Measurements from ENCODE around the gene LILRA1.
"Not testable (repeated sequence)": the region's sequence is repeated elsewhere in the genome, so short reads cannot be mapped to it uniquely, and the experiment has no call there.

LILRA1 gene

DNA sequence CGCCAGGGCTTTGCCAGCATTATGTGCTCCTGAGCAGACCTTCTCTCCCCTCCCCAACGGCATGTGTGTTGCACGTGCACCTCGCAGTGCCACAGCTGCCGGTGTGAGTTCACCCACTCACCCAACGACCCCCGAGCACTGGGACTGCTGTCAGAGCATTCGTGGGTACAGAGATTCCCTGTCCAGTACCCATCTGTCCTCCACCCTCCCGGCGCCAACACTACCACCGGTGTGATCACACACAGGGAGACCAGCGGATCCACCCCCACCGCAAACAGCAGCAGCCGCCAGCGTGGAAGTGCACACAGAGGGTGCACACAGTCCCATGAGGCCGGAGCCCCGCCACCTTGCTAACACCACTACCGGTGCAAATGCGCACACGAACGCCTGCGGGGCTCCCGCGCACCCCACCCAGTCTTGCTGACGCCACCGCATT is 15.9 kb downstream of the LILRA1 start:
- no peaks in the 10 kb centered on the region for H3K9me3 ChIP-seq (ENCODE audit: control insufficient read depth, insufficient read depth, low read length)
- H3K9ac ChIP-seq (ENCODE audit: low read depth, low read length), result no peak overlapping the region
- no peaks in the 10 kb centered on the region for H3K4me1 ChIP-seq (ENCODE audit: control insufficient read depth, insufficient read depth, low read length)
- no peak overlapping the region for H3K4me3 ChIP-seq (ENCODE audit: low read depth, low read length)
- H3K36me3 ChIP-seq (ENCODE audit: control insufficient read depth, insufficient read depth, low read length), result no peaks in the 10 kb centered on the region
- no peaks in the 10 kb centered on the region for H3K27me3 ChIP-seq (ENCODE audit: control insufficient read depth, insufficient read depth, low read length)

DNA sequence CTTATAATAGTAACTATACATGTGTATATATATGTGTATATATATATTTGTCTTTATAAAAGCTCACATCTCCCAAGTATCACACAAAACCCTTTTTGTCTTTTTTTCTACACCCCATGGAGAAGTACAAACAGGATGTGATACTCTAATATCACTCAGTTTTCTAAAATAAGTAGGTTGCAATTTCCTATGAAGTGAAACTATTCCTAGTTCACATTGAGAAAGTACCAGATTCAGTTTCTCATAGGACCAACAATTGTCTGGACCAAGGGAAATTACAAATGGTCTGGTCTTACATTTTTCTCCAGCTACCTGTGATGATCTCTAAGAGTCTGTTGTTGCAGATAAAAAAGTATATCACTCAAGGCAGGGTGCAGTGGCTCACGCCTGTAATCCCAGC is 19.0 kb downstream of the LILRA1 start:
- Histone ChIP-seq H3K9me3 (ENCODE audit: control insufficient read depth, insufficient read depth, low read length) (no peaks in the 10 kb centered on the region), H3K27me3 (ENCODE audit: control insufficient read depth, insufficient read depth, low read length) (no peaks in the 10 kb centered on the region), H3K4me3 (ENCODE audit: low read depth, low read length) (no peak overlapping the region), H3K4me1 (ENCODE audit: control insufficient read depth, insufficient read depth, low read length) (no peaks in the 10 kb centered on the region), H3K9ac (ENCODE audit: low read depth, low read length) (no peak overlapping the region), H3K36me3 (ENCODE audit: control insufficient read depth, insufficient read depth, low read length) (no peaks in the 10 kb centered on the region)

DNA sequence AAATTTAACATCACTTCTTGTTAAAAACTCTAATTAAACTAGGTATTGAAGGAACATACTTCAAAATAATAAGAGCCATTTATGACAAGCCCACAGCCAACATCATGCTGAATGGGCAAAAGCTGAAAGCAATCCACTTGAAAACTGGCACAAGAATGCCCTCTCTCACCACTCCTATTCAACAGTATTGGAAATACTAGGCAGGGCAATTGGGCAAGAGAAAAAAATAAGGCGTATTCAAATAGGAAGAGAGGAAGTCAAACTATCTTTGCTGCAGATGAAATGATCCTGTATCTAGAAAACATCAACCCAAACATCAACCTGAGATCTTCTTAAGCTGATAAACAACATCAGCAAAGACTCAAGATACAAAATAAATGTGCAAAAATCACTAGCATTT is 21.3 kb downstream of the LILRA1 start:
- no peak overlapping the region for H3K9ac ChIP-seq (ENCODE audit: low read depth, low read length)

GRCh38 chr19:54616057-54616456 is 22.6 kb downstream of the LILRA1 start:
- Histone ChIP-seq H3K27me3 (ENCODE audit: control insufficient read depth, insufficient read depth, low read length) (no peaks in the 10 kb centered on the region), H3K36me3 (ENCODE audit: control insufficient read depth, insufficient read depth, low read length) (no peaks in the 10 kb centered on the region), H3K9ac (ENCODE audit: low read depth, low read length) (no peak overlapping the region), H3K4me3 (ENCODE audit: low read depth, low read length) (no peak overlapping the region), H3K4me1 (ENCODE audit: control insufficient read depth, insufficient read depth, low read length) (no peaks in the 10 kb centered on the region), H3K9me3 (ENCODE audit: control insufficient read depth, insufficient read depth, low read length) (no peaks in the 10 kb centered on the region)

More for the DNA sequence above, 21.3 kb downstream of the LILRA1 start:
- Histone ChIP-seq H3K36me3 (ENCODE audit: control insufficient read depth, insufficient read depth, low read length) (no peaks in the 10 kb centered on the region), H3K4me3 (ENCODE audit: low read depth, low read length) (no peak overlapping the region), H3K27me3 (ENCODE audit: control insufficient read depth, insufficient read depth, low read length) (no peaks in the 10 kb centered on the region), H3K9me3 (ENCODE audit: control insufficient read depth, insufficient read depth, low read length) (no peaks in the 10 kb centered on the region), H3K4me1 (ENCODE audit: control insufficient read depth, insufficient read depth, low read length) (no peaks in the 10 kb centered on the region)

- H3K36me3 ChIP-seq (ENCODE audit: control insufficient read depth, insufficient read depth, low read length), result no peaks in the 10 kb centered on the region
- H3K27me3 ChIP-seq (ENCODE audit: control insufficient read depth, insufficient read depth, low read length), result no peaks in the 10 kb centered on the region
- no peaks in the 10 kb centered on the region for H3K4me1 ChIP-seq (ENCODE audit: control insufficient read depth, insufficient read depth, low read length)
- H3K9ac ChIP-seq (ENCODE audit: low read depth, low read length), result no peak overlapping the region
- no peak overlapping the region for H3K4me3 ChIP-seq (ENCODE audit: low read depth, low read length)
- H3K9me3 ChIP-seq (ENCODE audit: control insufficient read depth, insufficient read depth, low read length), result no peaks in the 10 kb centered on the region
Observed at GRCh38 chr19:54616821-54617560, 23.6 kb downstream of the LILRA1 start.

GRCh38 chr19:54620464-54620863 is 27.0 kb downstream of the LILRA1 start:
- no peaks in the 10 kb centered on the region for H3K9me3 ChIP-seq (ENCODE audit: control insufficient read depth, insufficient read depth, low read length)

DNA sequence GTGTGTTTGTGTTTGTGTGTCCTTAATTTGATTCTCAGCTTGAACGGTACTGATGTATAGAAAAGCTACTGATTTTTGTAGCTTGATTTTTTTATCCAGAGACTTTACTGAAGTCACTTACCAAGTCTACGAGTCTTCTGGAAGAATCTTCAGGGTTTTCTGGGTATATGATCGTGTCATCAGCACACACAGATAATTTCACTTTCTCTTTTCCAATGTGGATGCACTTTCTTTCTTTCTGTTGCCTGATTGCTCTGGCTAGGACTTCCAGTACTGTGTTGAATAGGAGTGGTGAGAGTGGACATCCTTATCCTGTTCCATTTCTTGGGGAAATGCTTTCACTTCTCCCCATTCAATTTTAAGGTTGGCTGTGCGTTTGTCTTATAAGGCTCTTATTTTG is 29.0 kb downstream of the LILRA1 start:
- Histone ChIP-seq H3K4me3 (ENCODE audit: low read depth, low read length) (no peak overlapping the region), H3K9me3 (ENCODE audit: control insufficient read depth, insufficient read depth, low read length) (no peaks in the 10 kb centered on the region), H3K27me3 (ENCODE audit: control insufficient read depth, insufficient read depth, low read length) (no peaks in the 10 kb centered on the region)

More at GRCh38 chr19:54620464-54620863, 27.0 kb downstream of the LILRA1 start:
- Histone ChIP-seq H3K4me3 (ENCODE audit: low read depth, low read length) (no peak overlapping the region), H3K36me3 (ENCODE audit: control insufficient read depth, insufficient read depth, low read length) (no peaks in the 10 kb centered on the region), H3K4me1 (ENCODE audit: control insufficient read depth, insufficient read depth, low read length) (no peaks in the 10 kb centered on the region), H3K27me3 (ENCODE audit: control insufficient read depth, insufficient read depth, low read length) (no peaks in the 10 kb centered on the region), H3K9ac (ENCODE audit: low read depth, low read length) (no peak overlapping the region)

GRCh38 chr19:54624234-54624633 is 30.8 kb downstream of the LILRA1 start:
- not testable (repeated sequence) for H3K4me1 ChIP-seq (ENCODE audit: control insufficient read depth, insufficient read depth, low read length); H3K4me3 ChIP-seq (ENCODE audit: low read depth, low read length); H3K9me3 ChIP-seq (ENCODE audit: control insufficient read depth, insufficient read depth, low read length)

More for the DNA sequence above, 29.0 kb downstream of the LILRA1 start:
- Histone ChIP-seq H3K9ac (ENCODE audit: low read depth, low read length) (no peak overlapping the region), H3K4me1 (ENCODE audit: control insufficient read depth, insufficient read depth, low read length) (no peaks in the 10 kb centered on the region), H3K36me3 (ENCODE audit: control insufficient read depth, insufficient read depth, low read length) (no peaks in the 10 kb centered on the region)

DNA sequence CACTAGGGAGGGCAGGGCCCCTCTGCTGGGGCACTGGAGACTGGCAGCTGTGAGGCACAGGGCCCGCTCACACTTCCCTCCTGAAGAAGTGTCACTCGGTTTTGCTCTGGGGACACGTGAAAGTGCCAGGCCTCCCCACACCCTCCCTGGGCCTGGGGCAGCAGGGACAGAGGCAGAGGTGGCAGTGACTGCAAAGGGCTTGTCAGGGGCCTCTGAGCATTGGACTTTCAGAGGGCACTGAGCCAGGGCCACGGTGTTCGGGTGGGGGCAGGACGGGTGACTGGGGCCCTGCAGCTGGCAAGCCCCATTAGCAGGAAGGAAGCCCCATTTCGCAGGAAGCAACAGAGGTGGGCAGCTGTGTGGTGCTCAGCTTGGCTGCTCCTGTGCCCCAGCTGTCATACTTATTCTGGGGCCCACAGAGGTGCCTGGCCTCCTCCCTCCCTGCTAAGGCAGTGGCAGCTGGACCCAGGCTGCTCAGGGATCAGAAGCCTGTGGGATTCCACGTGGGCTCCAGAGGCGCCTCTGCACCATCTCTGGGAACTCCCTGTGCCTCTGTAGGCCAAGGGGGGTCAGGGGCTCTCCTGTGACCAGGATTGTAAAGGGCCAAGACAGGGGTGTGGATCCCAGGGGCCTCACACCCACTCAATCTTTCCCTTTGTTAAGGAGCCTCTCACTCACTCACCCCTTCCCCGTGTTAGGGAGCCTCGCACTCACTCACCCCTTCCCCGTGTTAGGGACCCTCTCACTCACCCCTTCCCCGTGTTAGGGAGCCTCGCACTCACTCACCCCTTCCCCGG is 31.7 kb downstream of the LILRA1 start:
- H3K9me3 ChIP-seq (ENCODE audit: control insufficient read depth, insufficient read depth, low read length); H3K9ac ChIP-seq (ENCODE audit: low read depth, low read length); H3K4me3 ChIP-seq (ENCODE audit: low read depth, low read length); H3K4me1 ChIP-seq (ENCODE audit: control insufficient read depth, insufficient read depth, low read length); H3K36me3 ChIP-seq (ENCODE audit: control insufficient read depth, insufficient read depth, low read length); H3K27me3 ChIP-seq (ENCODE audit: control insufficient read depth, insufficient read depth, low read length): not testable (repeated sequence)

More at GRCh38 chr19:54624234-54624633, 30.8 kb downstream of the LILRA1 start:
- H3K27me3 ChIP-seq (ENCODE audit: control insufficient read depth, insufficient read depth, low read length); H3K9ac ChIP-seq (ENCODE audit: low read depth, low read length); H3K36me3 ChIP-seq (ENCODE audit: control insufficient read depth, insufficient read depth, low read length): not testable (repeated sequence)

DNA sequence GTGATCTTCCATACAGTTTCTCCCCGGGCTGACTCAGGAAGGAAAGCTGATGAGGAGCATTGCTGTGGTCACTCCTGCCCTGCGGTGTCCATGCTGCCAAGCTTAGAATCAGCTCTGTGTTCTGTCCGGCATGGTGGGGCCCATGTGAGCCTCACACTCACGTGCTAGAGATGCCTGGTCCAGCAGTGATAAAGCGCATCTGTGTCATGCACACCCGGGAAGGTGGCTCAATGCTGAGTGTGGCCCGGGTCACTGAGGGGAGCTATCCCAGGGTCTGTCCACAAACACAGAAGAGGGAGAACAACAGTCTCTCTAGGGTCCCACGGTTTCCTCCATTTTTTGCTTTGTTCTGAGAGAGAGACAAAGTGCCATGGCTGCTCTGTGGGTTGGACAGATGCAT is 33.3 kb downstream of the LILRA1 start:
- H3K9me3 ChIP-seq (ENCODE audit: control insufficient read depth, insufficient read depth, low read length), result peaks cover 4% of the 10 kb centered on the region
- no peaks in the 10 kb centered on the region for H3K4me1 ChIP-seq (ENCODE audit: control insufficient read depth, insufficient read depth, low read length)
- no peak overlapping the region for H3K4me3 ChIP-seq (ENCODE audit: low read depth, low read length)
- H3K9ac ChIP-seq (ENCODE audit: low read depth, low read length), result no peak overlapping the region
- no peaks in the 10 kb centered on the region for H3K27me3 ChIP-seq (ENCODE audit: control insufficient read depth, insufficient read depth, low read length)
- no peaks in the 10 kb centered on the region for H3K36me3 ChIP-seq (ENCODE audit: control insufficient read depth, insufficient read depth, low read length)

DNA sequence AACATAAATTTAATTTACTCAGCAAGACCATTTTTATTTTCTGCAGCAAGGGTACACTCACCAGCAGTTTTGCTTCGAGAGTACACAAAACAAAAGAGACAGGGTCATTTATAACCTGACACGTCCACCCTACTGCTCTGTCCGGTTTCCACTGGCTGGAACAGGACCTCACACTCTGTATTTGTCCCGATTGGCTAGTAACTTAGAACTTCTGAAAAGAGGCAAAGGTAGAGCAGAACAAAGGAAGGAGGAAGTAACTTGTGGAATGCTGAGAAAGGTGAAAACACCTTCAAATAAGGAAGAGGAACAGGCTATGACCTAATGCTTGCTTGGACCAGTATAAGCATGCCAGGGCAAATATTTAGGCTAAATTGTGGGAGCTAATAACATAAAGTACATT is 34.5 kb downstream of the LILRA1 start:
- H3K9me3 ChIP-seq (ENCODE audit: control insufficient read depth, insufficient read depth, low read length); H3K9ac ChIP-seq (ENCODE audit: low read depth, low read length); H3K4me3 ChIP-seq (ENCODE audit: low read depth, low read length); H3K36me3 ChIP-seq (ENCODE audit: control insufficient read depth, insufficient read depth, low read length); H3K27me3 ChIP-seq (ENCODE audit: control insufficient read depth, insufficient read depth, low read length); H3K4me1 ChIP-seq (ENCODE audit: control insufficient read depth, insufficient read depth, low read length): not testable (repeated sequence)

DNA sequence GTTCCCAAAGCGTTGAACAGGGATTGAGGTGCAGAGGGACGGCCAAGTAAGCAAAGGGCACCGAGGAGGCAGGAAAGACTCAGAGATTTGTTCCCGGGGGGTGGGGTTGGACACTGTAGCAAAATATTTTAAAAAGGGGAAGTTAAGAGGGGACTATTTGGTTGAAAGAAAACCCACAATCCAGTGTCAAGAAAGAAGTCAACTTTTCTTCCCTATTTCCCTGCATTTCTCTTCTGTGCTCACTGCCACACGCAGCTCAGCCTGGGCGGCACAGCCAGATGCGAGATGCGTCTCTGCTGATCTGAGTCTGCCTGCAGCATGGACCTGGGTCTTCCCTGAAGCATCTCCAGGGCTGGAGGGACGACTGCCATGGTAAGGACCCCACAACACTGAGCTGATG is 36.8 kb downstream of the LILRA1 start, which contains the start of gene LILRB1:
TSS of gene LILRB1 (plus strand) at position 223 of the 400 bp plus-strand sequence. CDS start 590 bp downstream, outside the sequence.
- not testable (repeated sequence) for H3K27me3 ChIP-seq (ENCODE audit: control insufficient read depth, insufficient read depth, low read length); H3K36me3 ChIP-seq (ENCODE audit: control insufficient read depth, insufficient read depth, low read length); H3K4me3 ChIP-seq (ENCODE audit: low read depth, low read length); H3K9me3 ChIP-seq (ENCODE audit: control insufficient read depth, insufficient read depth, low read length); H3K9ac ChIP-seq (ENCODE audit: low read depth, low read length); H3K4me1 ChIP-seq (ENCODE audit: control insufficient read depth, insufficient read depth, low read length)

Measured in iPS-15b (cell line).